GM18520 (cell line): ENCODE results near the gene STK11.
A peak's percentile ranks its signal among the peaks of the same experiment; 100 is the strongest.
"Not testable (repeated sequence)": the region's sequence is repeated elsewhere in the genome, so short reads cannot be mapped to it uniquely, and the experiment has no call there.

Experiments used
- ATAC-seq: cut with Tn5 transposase; IDR thresholded peaks from one replicate; pipeline ENCODE4 v1.9.1; 2021; ENCODE audit not compliant: unreplicated experiment

STK11 gene

GRCh38 chr19:1168572-1169410 is 36.8 kb upstream of the STK11 start:
- no peak for ATAC-seq

GRCh38 chr19:1169411-1169791 is 36.2 kb upstream of the STK11 start:
- ATAC-seq = no peak

- ATAC-seq = no peak
These were observed 35.4 kb upstream of the STK11 start for GRCh38 chr19:1169921-1170885.

GRCh38 chr19:1170938-1171754 is 34.4 kb upstream of the STK11 start:
- no peak for ATAC-seq

- ATAC-seq = no peak
These were observed 33.7 kb upstream of the STK11 start for GRCh38 chr19:1171755-1172352.

GRCh38 chr19:1172353-1173158 is 33.0 kb upstream of the STK11 start:
- no peak for ATAC-seq

GRCh38 chr19:1173159-1173844 is 32.3 kb upstream of the STK11 start:
- ATAC-seq = no peak

GRCh38 chr19:1173845-1174809 is 31.5 kb upstream of the STK11 start, which contains the start of gene SBNO2:
SBNO2 (minus strand) TSS chr19:1174268; CDS start chr19:1154276, 19,992 bp downstream.
- peak; percentile 31 for ATAC-seq

- ATAC-seq = no peak
These were observed 28.1 kb upstream of the STK11 start for GRCh38 chr19:1177322-1178114.

GRCh38 chr19:1181606-1182005 is 24.0 kb upstream of the STK11 start:
- ATAC-seq = no peak

- no peak for ATAC-seq
These were observed 23.5 kb upstream of the STK11 start for GRCh38 chr19:1182068-1182467.

GRCh38 chr19:1182727-1183126 is 22.9 kb upstream of the STK11 start:
- no peak for ATAC-seq

- ATAC-seq = peak; percentile 66
These were observed 21.9 kb upstream of the STK11 start for GRCh38 chr19:1183543-1184172.

- no peak for ATAC-seq
These were observed 16.2 kb upstream of the STK11 start for GRCh38 chr19:1189419-1189818.

- no peak for ATAC-seq
These were observed 6.0 kb upstream of the STK11 start for GRCh38 chr19:1199531-1199930.

GRCh38 chr19:1200614-1201013 is 5.0 kb upstream of the STK11 start:
- ATAC-seq = not testable (repeated sequence)
